GM19452 (cell line): Measurements from ENCODE around the gene SPHK1.
"Not testable (repeated sequence)": the region's sequence is repeated elsewhere in the genome, so short reads cannot be mapped to it uniquely, and the experiment has no call there.

Experiments used
- ATAC-seq: cut with Tn5 transposase; IDR thresholded peaks from one replicate; pipeline ENCODE4 v1.9.1; 2021; ENCODE audit not compliant: unreplicated experiment

The SPHK1 gene, protein sequence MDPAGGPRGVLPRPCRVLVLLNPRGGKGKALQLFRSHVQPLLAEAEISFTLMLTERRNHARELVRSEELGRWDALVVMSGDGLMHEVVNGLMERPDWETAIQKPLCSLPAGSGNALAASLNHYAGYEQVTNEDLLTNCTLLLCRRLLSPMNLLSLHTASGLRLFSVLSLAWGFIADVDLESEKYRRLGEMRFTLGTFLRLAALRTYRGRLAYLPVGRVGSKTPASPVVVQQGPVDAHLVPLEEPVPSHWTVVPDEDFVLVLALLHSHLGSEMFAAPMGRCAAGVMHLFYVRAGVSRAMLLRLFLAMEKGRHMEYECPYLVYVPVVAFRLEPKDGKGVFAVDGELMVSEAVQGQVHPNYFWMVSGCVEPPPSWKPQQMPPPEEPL

DNA sequence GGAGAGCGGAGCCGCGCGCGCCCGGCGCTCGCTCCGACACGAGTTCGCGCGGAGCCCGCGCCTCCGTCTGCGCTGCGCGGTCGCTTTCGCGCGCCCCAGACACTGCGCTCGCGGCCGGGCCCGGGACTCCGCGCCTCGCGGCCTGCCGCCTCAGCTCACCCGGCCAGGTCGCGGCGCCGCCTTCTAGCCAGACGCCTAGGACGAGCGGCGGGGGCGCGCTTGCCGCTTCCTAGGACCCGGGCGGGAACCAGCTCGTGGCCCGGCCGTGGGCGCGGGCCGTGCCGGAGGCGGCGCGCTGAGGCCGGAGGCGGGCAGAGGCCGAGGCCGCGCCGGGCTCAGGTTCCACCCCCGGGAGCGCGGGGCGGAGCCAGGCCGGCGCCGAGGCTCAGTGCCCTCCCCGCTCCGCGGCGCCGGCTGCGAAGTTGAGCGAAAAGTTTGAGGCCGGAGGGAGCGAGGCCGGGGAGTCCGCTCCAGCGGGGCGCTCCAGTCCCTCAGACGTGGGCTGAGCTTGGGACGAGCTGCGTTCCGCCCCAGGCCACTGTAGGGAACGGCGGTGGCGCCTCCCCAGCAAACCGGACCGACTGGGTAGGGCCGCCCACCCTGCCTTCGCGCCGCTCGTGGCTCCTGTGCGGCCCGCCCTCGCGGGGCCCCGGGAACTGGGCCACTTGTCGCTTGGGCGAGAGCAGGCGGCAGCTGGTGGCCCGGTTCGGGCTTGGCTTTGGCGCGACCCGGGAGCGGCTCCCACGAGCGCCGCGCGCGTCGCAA, at the start of gene SPHK1:
Gene SPHK1 (plus strand): TSS at position 388 of the 765 bp plus-strand sequence. CDS start 1,036 bp downstream, outside the sequence.
- peak; percentile 57 for ATAC-seq

DNA sequence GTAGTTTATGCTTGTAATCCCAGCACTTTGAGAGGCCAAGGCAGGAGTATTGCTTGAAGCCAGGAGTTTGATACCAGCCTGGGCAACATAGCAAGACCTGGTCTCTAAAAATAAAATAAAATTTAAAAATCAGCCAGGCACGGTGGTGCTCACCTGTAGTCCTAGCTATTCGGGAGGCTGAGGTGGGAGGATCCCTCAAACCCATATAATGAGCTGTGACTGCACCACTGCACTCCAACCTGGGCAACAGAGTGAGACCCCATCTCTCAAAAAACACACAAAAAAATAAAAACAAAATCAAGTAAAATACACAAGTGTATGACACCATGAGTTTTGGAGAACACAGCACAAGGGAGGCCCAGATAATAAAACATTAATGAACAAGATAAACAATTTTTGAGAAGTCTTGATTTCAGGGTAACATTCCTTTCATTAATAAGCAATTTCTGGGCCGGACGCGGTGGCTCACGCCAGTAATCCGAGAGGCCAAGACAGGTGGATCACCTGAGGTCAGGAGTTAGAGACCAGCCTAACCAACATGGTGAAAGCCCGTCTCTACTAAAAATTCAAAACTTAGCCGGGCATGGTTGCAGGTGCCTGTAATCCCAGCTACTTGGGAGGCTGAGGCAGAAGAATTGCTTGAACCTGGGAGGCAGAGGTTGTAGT, 48.6 kb upstream of the SPHK1 start:
- ATAC-seq: no peak

DNA sequence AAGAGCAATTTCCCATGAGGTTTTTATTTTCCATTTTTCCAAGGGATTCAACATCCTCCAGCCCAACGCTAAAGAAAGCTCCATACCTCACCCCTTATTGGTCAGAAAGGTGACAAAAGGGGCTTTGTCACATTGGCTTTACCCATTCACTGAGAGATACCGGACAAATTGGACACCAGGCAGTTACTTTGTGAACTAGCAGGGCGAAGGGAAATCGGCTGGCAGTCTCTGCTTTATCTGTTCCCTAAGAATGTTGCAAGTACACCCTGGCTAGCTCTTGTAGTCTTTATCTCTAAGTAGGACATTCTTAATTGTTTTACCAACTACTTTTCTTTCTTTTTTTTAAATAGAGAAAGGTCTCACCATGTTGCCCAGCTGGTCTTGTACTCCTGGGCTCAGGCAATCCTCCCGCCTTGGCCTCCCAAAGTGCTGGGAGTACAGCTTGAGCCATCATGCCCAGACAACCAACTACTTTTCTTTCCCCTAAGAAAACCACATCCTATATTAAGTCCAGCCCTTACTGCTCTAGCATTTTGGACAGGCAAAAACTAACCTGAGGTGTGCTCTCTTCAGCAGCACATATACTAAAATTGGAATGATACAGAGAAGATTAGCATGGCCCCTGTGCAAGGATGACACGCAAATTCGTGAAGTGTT, 47.5 kb upstream of the SPHK1 start:
- no peak for ATAC-seq

DNA sequence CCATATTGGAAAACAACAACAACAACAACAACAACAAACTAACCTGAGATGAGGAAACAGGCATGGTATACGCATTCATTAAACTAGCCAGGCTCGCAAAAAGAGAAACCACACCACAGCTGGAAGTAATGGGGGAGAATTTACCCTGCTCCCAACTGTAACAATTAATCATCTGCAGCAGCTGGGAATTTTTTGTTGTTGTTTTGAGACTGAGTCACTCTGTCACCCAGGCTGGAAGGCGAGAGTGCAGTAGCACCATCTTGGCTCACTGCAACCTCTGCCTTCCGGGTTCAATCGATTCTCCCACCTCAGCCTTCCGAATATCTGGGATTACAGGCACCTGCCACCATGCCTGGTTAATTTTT, 47.0 kb upstream of the SPHK1 start:
- no peak for ATAC-seq

DNA sequence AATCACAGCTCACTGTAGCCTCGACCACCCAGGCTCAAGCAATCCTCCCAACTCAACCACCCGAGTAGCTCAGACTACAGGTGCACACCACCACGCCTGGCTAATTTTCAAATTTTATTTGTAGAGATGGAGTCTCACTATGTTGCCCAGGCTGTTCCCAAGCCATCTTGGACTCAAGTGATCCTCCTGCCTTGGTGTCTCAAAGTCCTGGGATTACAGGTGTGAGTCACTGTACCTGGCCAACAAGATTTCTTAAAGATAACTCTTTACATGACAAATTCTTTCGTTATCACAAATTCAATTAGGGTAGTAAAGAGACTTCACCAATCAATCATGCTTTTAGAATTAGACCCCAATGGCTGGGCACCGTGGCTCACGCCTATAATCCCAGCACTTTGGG, 43.1 kb upstream of the SPHK1 start:
- ATAC-seq: no peak

DNA sequence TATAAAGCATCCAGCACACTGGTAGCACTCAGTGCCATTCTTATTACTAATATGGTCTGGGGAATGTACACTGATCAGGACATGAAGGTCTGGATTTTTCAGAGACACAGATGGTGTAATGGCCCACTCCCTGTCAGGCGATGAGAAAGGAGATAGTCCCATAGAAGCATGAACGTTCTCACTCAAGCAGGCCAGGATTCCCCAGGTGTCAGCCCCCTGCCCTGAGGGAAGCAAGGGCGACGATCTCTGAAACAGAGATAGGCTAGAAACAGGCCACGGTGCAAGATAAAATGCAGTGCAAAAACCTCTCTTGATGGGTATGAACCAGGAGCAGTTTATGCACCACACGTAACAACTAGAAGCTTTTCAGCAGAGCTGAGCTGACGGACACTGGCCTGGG, 41.3 kb upstream of the SPHK1 start:
- ATAC-seq: no peak

DNA sequence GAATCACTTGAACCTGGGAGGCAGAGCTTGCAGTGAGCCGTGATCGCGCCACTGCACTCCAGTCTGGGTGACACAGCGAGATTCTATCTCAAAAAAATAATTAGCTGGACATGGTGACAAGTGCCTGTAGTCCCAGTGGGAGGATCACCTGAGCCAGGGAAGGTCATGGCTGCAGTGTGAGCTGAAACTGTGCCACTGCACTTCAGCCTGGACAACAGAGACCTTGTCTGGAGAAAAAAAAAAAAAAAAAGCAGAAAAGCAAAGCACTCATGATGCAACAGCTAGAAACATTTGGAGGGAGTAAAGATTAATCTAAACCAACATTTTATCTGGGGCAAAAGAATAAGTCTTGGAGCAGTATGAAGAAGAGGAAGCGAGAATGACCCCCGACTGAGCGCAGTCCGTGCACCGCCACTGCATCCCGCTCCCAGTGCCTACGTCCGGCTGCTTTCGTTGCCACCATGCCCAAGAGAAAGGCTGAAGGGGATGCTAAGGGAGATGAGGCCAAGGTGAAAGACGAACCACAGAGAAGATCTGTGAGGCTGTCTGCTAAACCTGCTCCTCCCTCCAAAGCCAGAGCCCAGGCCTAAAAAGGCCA, 38.9 kb upstream of the SPHK1 start:
- ATAC-seq: no peak

DNA sequence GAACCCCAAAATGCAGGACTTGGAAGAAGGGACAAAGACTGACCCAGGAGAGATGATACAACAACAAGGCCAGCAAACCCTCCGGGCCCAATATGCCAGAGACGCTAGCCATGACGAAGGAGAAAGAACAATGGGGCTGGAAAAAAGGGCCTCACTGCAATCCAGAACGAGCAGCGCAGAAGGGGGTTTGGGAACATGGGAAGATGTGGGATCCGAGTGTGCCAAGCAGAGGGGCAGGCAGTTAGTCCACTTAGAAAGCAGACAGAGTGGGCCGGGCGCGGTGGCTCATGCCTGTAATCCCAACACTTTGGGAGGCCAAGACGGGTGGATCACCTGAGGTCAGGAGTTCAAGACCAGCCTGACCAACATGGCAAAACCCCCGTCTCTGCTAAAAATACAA, 37.5 kb upstream of the SPHK1 start:
- not testable (repeated sequence) for ATAC-seq

DNA sequence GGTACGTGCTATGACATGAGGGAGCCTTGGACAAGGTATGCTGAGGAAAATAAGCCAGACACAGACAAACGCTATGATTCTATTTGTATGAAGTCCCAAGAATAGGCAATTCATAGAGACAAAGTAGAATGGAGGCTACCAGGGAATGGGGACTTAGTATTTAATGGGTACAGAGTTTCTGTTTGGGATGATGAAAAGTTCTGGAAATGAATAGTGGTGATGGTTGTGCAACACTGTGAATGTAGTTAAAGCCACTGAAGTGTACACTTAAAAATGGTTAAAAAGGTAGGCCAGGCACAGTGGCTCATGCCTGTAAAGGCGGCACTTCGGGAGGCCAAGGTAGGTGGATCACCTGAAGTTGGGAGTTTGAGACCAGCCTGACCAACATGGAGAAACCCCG, 33.9 kb upstream of the SPHK1 start:
- no peak for ATAC-seq

DNA sequence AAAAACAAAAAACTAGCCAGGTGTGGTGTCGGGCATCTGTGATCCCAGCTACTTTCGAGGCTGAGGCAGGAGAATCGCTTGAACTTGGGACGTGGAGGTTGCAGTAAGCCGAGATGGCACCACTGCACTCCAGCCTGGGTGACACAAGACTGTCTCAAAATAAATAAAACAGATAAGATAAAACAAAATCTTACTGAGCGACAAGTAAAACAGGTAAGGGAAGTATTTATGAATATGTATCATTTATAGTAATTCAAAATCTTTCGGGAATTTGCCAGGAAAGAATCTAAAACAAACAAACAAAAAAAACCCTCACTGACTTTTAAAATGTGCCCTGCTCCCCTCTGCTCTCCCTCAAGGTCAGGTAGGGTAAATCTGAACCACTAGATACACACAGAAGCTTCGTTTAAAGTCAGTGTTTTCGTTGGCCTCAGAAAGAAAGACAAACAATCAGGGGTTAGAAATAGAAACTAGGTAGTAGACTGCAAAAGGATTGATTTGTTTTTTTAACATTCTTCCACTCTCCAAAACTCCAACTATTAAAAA, 32.8 kb upstream of the SPHK1 start:
- no peak for ATAC-seq

DNA sequence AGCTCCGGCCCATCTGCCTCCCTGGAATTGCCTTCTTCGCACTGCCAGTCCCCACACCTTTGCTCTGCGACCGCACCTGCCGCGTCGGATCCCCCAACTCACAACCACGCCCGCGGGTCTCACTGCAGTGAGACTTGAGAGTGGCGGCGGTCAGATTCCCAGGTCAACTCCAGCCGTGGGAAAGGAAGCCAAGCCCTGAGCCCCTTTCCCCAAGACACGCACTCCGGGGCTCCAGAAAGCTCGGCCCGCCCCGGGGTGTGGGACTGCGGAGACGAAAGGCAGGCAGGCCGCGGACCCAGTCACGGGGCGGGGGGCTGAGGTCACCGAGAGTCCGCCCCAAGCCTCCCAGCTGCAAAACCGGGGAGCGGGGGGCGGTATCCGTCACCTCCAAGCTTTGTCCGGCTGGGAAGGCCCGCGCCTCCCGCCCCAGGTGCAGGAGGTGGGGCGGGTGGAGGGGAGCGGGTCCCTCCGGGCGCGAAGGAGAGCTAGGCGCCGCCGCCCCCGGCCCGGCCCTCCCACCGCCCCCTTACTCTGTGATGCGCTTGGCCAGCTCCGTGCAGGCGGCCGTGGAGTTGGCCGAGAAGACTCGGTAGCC, 31.3 kb upstream of the SPHK1 start:
- peak; percentile 9 for ATAC-seq

DNA sequence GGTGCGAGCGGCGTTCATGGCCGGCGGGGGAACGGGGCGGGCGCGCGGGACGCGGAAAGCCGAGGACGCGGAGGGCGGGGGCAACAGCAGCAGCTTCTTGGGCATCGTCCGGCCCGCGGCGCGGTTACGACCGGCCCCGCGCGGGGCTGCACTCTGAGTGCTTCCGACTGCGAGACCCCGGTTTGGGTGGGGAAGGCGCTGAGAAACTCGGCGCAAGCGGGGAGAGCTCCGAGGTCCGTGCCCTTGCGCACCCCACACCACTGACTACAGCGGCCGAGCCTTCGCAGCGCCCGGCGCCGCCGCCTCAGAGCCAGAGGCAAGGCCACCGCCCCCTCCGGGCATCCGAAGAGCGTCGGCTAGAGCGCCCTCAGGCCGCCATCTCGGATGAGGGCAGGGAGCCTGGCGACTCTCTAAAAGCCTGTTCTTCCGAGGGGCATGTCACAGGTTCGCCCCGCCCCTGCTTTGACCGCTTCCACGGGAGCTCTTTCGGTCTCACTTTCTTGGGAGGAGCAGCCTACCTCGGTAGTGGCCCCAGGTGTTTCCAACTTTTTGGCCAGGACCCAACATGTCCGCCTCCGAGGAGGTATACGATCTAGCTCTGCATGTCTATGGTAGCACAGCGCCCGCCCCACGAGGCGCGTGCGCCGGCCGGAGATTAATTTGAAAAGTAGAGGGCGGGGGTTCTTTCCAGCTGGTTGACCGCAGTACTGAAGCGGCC, 30.7 kb upstream of the SPHK1 start, which contains the start of gene PRPSAP1:
Gene PRPSAP1 (minus strand): TSS at position 318 of the 718 bp plus-strand sequence. CDS start 213 bp downstream, at position 105.
- peak; percentile 90 for ATAC-seq

DNA sequence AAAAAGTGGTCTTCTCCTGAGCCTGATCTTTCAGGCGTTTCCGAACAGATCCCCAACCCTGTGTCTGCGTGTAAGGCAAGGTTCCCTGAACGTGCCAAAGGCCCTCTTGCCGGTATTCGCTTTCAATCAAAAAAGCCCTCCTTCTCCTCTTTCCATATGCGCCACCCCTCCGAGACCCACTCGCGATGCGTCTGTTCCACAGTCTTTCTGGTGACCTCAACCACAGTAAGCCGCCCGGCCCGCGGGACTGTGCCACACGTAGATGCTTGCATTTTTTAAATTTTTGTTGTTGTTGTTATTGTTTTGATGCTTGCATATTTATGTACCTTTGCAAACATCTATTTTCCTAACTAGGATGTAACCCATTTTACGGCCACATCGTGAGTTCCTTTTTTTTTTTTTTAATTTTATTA, 30.1 kb upstream of the SPHK1 start:
- no peak for ATAC-seq

DNA sequence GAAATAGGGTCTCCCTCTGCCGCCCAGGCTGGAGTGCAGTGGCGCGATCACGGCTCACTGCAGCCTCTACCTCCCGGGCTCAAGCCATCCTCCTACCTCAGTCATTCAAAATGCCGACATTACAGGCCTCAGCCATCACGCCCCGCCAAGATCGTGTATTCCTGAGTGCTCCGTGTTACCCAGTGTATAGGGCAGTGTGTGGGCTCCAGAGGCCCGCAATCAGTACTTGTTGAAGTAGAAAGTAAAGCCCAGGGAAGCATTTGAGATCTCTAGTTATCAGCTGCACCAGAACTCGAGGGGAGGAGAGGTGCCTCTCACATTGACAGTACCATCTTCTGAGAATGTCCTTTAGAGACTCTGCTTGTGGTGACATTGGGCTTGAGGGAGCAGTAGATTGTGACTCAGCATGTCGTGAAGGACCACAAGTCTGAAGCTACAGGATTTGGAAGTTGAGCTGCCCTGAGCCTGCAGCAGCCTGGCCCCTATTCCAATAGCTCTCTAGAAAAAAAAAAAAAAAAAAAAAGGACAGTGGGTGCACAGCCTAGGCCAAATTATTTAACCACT, 29.6 kb upstream of the SPHK1 start:
- ATAC-seq: no peak

DNA sequence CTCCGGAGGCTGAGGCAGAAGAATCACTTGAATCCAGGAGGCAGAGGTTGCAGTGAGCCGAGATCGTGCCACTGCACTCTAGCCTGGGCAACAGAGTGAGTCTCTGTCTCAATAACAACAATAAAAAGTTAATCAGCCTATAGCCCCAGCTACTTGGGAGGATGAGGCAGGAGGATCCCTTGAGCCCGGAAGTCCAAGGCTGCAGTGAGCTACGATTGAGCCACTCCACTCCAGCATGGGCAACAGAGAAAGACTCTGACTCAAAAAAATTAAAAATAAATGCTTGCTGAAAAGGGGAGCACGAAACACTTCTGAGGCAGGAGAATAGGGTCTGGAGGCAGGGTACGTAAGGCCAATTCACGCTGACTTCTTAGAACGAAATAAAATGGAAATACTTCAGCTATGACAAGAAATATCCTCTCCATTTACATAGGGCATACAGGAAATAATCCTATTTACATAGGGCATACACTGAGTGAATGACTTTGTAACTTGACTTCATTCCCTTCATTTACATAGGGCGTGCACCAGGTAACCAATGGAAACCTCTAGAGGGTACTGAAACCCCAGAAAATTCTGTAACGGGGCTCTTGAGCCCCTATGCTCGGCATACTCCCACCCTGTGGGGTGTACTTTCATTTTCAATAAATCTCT, 27.5 kb upstream of the SPHK1 start:
- ATAC-seq: no peak

DNA sequence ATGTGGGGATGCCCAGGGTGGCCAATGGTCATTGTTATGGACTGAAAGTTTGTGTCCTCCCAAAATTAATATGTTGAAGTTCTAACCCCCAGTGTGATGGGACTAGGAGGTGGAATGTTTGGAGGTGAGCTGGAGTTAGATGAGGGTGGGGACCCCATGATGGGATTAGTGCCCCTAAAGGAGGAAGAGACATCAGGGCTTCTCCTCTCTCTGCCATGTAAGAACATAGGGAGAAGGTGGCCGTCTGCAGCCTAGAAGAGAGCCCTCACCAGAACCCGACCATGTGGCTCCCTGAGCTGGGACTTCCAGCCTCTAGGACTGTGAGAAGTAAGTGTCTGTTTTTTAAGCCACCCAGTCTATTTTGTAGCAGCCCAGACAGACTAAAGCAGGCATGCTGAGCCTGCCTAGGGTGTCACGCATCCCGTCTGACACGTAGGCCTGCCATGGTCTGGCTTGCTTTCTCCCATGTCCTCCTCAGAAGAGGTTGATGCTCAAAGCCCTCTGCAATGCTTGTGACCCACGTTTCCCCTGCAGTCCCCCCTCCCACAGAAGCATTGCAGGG, 26.7 kb upstream of the SPHK1 start:
- ATAC-seq: no peak

DNA sequence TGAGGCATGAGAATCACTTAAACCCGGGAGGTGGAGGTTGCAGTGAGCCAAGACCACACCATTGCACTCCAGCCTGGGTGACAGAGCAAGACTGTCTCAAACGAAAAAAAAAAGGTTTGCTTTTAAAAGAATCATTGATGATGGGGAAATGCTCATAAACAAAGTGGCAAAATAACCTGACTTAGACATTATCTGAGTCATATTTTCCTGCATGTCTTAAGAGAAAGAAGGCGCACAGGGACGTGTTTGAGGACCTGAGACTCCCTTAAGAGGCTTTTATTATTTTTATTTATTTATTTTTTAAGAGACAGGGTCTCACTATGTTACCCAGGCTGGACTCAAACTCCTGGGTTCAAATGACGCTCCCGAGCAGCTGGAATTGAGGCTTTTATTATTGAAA, 25.0 kb upstream of the SPHK1 start:
- ATAC-seq: no peak

DNA sequence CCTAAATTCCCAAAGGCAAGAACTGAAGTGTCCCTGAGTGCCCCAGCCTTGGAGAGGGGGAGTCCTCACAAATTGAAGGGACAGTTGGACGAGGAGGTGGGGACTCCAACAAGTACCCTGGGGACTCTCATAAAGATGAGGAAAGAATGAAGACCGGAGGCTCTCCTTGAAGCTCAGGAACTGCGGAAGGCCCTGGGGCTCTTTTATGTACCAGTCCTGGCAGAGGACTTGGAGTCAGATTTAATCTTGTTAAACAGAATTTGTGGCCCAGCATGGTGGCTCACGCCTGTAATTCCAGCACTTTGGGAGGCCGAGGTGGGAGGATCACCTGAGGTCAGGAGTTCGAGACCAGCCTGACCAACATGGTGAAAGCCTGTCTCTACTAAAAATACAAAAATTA, 24.6 kb upstream of the SPHK1 start:
- ATAC-seq: not testable (repeated sequence)
